GM23338 (cell line): Measurements from ENCODE around the gene PDCD7. TPM values are rescaled to one million over a fixed set of nuclear protein-coding genes. Genes with fewer than 3 reads are reported as not detected.

Source experiments
- ATAC-seq: fragments of 200-7000 bp; cut with Tn5 transposase; 3 replicates; pipeline ENCODE4 v1.9.1; 2020
- DNase-seq: peaks from one replicate; pipeline ENCODE4 v3.0.0-alpha.2; 2015; ENCODE audit warnings: low spot score
- H2AFZ ChIP-seq: fragments of 200-600 bp; sonication (generic); 2 replicates; pipeline ENCODE4 v1.8.0; 2016; ENCODE audit warnings: antibody characterized with exemption, mild to moderate bottlenecking, moderate library complexity
- H3F3A ChIP-seq: fragments of 200-600 bp; sonication (generic); replicated peaks from 2 replicates; pipeline ENCODE4 v1.8.0; 2017; ENCODE audit warnings: antibody characterized with exemption, mixed run types, low read depth
- H3K27ac ChIP-seq: fragments of 200-600 bp; sonication (generic); 2 replicates; pipeline ENCODE4 v1.6.1; 2016; ENCODE audit warnings: low read depth
- H3K27me3 ChIP-seq: fragments of 200-600 bp; sonication (generic); 2 replicates; pipeline ENCODE4 v1.8.0; 2016; ENCODE audit warnings: mild to moderate bottlenecking, mixed run types, moderate library complexity; ENCODE audit not compliant: insufficient read depth
- H3K36me3 ChIP-seq: fragments of 200-600 bp; sonication (generic); 2 replicates; pipeline ENCODE4 v1.8.0; 2016; ENCODE audit warnings: mild to moderate bottlenecking; ENCODE audit not compliant: insufficient read depth
- H3K4me1 ChIP-seq: fragments of 200-600 bp; sonication (generic); 2 replicates; pipeline ENCODE4 v1.8.0; 2016; ENCODE audit warnings: mild to moderate bottlenecking, moderate library complexity; ENCODE audit not compliant: insufficient read depth
- H3K4me2 ChIP-seq: fragments of 200-600 bp; sonication (generic); 2 replicates; pipeline ENCODE4 v1.7.1; 2017; ENCODE audit warnings: mixed run types
- H3K4me3 ChIP-seq: fragments of 200-600 bp; sonication (generic); 2 replicates; pipeline ENCODE4 v1.6.1; 2016; ENCODE audit warnings: mixed run types
- H3K79me2 ChIP-seq: fragments of 200-600 bp; sonication (generic); replicated peaks from 2 replicates; pipeline ENCODE4 v1.8.0; 2017; ENCODE audit warnings: mild to moderate bottlenecking; ENCODE audit not compliant: insufficient read depth
- H3K9me2 ChIP-seq: fragments of 200-600 bp; sonication (generic); 2 replicates; pipeline ENCODE4 v1.8.0; 2017; ENCODE audit not compliant: insufficient read depth
- H4K20me1 ChIP-seq: fragments of 200-600 bp; sonication (generic); replicated peaks from 2 replicates; pipeline ENCODE4 v1.8.0; 2017; ENCODE audit warnings: mild to moderate bottlenecking; ENCODE audit not compliant: insufficient read depth
- H3K27ac Mint-ChIP-seq: 2 replicates; pipeline ENCODE4 v1.8.0; 2020; ENCODE audit warnings: inconsistent platforms, mild to moderate bottlenecking, moderate library complexity, mixed read lengths
- H3K27me3 Mint-ChIP-seq: 3 replicates; pipeline ENCODE4 v1.8.0; 2022; ENCODE audit warnings: low read depth, mild to moderate bottlenecking, moderate library complexity, mixed read lengths, inconsistent platforms; ENCODE audit not compliant: insufficient read depth, poor library complexity
- H3K36me3 Mint-ChIP-seq: 3 replicates; pipeline ENCODE4 v1.8.0; 2021; ENCODE audit warnings: low read depth, mild to moderate bottlenecking, inconsistent platforms, moderate library complexity, mixed read lengths
- H3K4me1 Mint-ChIP-seq: 3 replicates; pipeline ENCODE4 v1.8.0; 2020; ENCODE audit warnings: mild to moderate bottlenecking, inconsistent platforms, mixed read lengths
- H3K4me3 Mint-ChIP-seq: 3 replicates; pipeline ENCODE4 v1.8.0; 2021; ENCODE audit warnings: moderate library complexity, mild to moderate bottlenecking, inconsistent platforms, mixed read lengths
- H3K9me3 Mint-ChIP-seq: 3 replicates; pipeline ENCODE4 v1.8.0; 2020; ENCODE audit warnings: moderate library complexity, mild to moderate bottlenecking, inconsistent platforms, mixed read lengths
- CTCF ChIP-seq, 2 experiments: fragments of 200-600 bp in 1 of 2; sonication (generic) in 1 of 2; conservative IDR thresholded peaks; 2 replicates each; pipeline versions ENCODE4 v1.5.1 to v1.6.1; 2016 to 2017; ENCODE audit warnings: antibody characterized with exemption in 2 of 2, low read depth in 2 of 2, mild to moderate bottlenecking in 2 of 2, moderate library complexity in 1 of 2
- ETS1 ChIP-seq: IDR thresholded peaks from 2 replicates; pipeline ENCODE4 v1.6.1; 2016; ENCODE audit warnings: antibody characterized with exemption
- EZH2phosphoT487 ChIP-seq: fragments of 200-600 bp; sonication (generic); IDR thresholded peaks from one replicate; pipeline ENCODE4 v1.8.1; 2018; ENCODE audit warnings: antibody characterized with exemption; ENCODE audit not compliant: unreplicated experiment
- NANOG ChIP-seq: IDR thresholded peaks from 2 replicates; pipeline ENCODE4 v1.6.1; 2016; ENCODE audit warnings: antibody characterized with exemption, borderline replicate concordance
- POLR2AphosphoS5 ChIP-seq: IDR thresholded peaks from 2 replicates; pipeline ENCODE4 v1.6.1; 2016; ENCODE audit warnings: antibody characterized with exemption, low read depth
- REST ChIP-seq: IDR thresholded peaks from one replicate; pipeline ENCODE4 v1.6.1; 2018; ENCODE audit warnings: antibody characterized with exemption; ENCODE audit not compliant: unreplicated experiment
- STAT1 ChIP-seq: IDR thresholded peaks from one replicate; pipeline ENCODE4 v1.6.1; 2016; ENCODE audit warnings: antibody characterized with exemption; ENCODE audit not compliant: unreplicated experiment
- ZNF114 ChIP-seq: fragments of 250-450 bp; sonication (Bioruptor Pico); IDR thresholded peaks from 2 replicates; pipeline ENCODE4 v1.5.0; 2020; ENCODE audit warnings: mild to moderate bottlenecking, moderate library complexity
- ZNF331 ChIP-seq: fragments of 250-450 bp; sonication (Bioruptor Pico); IDR thresholded peaks from 2 replicates; pipeline ENCODE4 v1.5.0; 2020; ENCODE audit warnings: low read depth, mild to moderate bottlenecking, moderate library complexity
- ZNF462 ChIP-seq: fragments of 250-450 bp; sonication (Bioruptor Pico); IDR thresholded peaks from 2 replicates; pipeline ENCODE4 v1.5.0; 2020; ENCODE audit warnings: mild to moderate bottlenecking, moderate library complexity
- polyA plus RNA-seq: library from polyadenylated mRNA; unstranded; fragments of >200 nt; fragmentation: Nextera tagmentation; extraction: Ambion mirVana; gene quantifications from 2 replicates; pipeline ENCODE4 v1.2.1, GENCODE V29; 2016
- total RNA-seq: library from RNA; depleted of rRNA; stranded (reverse); fragments of >200 nt; shearing (Covaris generic); gene quantifications from 2 replicates; pipeline ENCODE4 v1.2.3, GENCODE V29; 2014

The PDCD7 gene
- total and polyA plus RNA-seq, 2 experiments from 2014 or later, result 16.8 to 21.2 TPM

- TF ChIP-seq ZNF462 (CRISPR knock-in tag) (no peak), NANOG (no peak), ZNF331 (CRISPR knock-in tag) (no peak), POLR2AphosphoS5 (no peak), ETS1 (no peak), STAT1 (no peak)
Measured at GRCh38 chr15:65165875-65166274, 32.3 kb upstream of the PDCD7 start (continued).

GRCh38 chr15:65164139-65164538, 30.5 kb upstream of the PDCD7 start:
- no peak for ATAC-seq
- H3K9me3 Mint-ChIP-seq, result no peaks in the 10 kb centered on the region

More at GRCh38 chr15:65164139-65164538, 30.5 kb upstream of the PDCD7 start:
- Histone ChIP-seq H3K27ac (no peak overlapping the region), H2AFZ (no peak overlapping the region), H4K20me1 (no peaks in the 10 kb centered on the region; the same call in none of the 2 replicates), H3K4me1 (no peaks in the 10 kb centered on the region), H3F3A (no peaks in the 10 kb centered on the region), H3K36me3 (peaks cover 15% of the 10 kb centered on the region; the same call in 1 of the 2 replicates), H3K4me3 (no peak overlapping the region), H3K4me2 (no peak overlapping the region), H3K27me3 (no peaks in the 10 kb centered on the region), H3K79me2 (no peaks in the 10 kb centered on the region), H3K9me2 (no peaks in the 10 kb centered on the region)
- no peak for DNase-seq
- TF ChIP-seq CTCF (conservative IDR thresholded peaks at IDR 0.05; ENCODE audit: low read depth in 2 of 2) (no peak), REST (no peak), STAT1 (no peak), ETS1 (no peak), EZH2phosphoT487 (no peak), POLR2AphosphoS5 (no peak), ZNF114 (CRISPR knock-in tag) (no peak)
- no peaks in the 10 kb centered on the region for H3K27me3 Mint-ChIP-seq
- no peak overlapping the region for H3K4me3 Mint-ChIP-seq
- H3K27ac Mint-ChIP-seq, result no peak overlapping the region
- peaks cover 20% of the 10 kb centered on the region; the same call in 2 of the 3 replicates for H3K36me3 Mint-ChIP-seq
- no peaks in the 10 kb centered on the region for H3K4me1 Mint-ChIP-seq
